Measurements from ENCODE around the gene CIRBP. TPM values are rescaled to one million over a fixed set of nuclear protein-coding genes. Genes with fewer than 3 reads are reported as not detected.

The CIRBP gene
- 265 and 266 TPM in 2 replicates for total RNA-seq

DNA sequence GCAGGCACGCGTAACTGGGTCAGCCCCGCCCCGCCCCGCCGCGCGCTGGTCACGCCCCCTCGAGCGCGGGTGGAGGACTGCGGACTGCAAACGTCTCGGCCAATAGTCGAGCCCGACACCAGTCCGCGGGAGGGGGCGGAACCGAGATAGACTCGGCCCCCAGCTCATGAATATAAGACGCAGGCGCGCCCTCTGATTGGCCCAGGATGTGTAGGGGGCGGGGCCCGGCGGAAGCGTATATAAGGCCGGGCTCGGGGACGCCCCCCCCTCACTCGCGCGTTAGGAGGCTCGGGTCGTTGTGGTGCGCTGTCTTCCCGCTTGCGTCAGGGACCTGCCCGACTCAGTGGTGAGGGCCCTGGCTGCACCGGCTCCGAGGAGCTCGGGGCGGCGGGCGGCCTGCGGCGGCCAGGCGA lies at the start of gene CIRBP:
CIRBP (plus strand) TSS at position 268 of the 413 bp plus-strand sequence. CDS start 1,602 bp downstream, outside the sequence.

DNA sequence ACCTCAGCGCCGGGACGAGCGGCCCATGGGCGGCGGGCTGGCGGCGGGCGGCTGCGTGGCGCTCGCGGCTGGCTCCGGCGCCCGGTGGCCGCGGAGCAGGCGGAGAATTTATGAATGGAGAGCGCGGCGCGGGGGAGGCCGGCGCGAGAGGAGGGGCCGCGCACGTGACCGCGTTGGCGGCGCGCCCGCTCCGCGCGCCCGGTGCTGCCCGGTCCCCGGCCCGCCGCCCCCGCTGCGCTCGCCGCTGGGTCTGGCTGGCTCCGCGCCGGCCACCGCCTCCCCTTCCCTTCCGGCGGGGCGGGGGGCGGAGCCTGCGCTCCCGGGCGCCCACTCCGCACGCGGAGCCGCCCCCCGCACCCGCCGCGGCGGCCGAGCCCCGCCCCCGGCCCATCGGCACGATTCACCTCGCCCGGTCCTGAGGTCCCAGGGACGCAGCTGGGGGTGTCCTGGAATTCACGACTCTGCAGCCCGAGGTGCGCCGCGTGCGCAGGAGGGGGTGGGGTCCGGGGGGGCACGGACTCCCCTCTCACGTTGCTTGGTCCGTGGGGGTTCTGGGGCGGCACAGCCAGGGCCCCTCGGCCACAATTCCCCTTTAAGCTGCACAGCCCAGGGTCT lies 31.3 kb upstream of the CIRBP start, which contains the start of gene CBARP:
CBARP (minus strand) TSS at position 252 of the 615 bp plus-strand sequence. CDS start 1,905 bp downstream, outside the sequence.

DNA sequence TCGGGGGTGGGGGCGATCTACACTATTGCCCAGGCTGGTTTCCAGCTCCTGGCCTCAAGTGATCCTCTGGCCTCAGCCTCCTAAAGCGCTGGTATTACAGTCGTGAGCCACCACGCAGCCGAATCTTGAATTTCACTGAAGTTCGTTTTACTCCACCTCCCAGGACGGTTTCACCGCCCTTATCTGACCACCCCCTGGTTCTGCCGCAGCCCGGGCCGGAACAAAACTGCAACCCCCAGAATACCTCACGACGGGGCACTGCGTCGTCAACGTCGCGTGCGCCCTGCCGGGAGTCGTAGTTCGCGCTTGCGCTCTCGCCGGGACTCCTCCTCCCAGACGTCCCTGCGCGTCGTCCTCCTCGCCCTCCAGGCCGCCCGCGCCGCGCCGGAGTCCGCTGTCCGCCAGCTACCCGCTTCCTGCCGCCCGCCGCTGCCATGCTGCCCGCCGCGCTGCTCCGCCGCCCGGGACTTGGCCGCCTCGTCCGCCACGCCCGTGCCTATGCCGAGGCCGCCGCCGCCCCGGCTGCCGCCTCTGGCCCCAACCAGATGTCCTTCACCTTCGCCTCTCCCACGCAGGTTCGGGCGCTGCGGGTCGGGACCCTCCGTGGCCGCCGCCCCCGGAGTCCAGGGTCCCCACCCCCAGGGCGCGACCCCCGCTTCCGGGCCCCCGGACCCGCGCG lies 27.6 kb upstream of the CIRBP start, which contains the start of gene ATP5F1D:
ATP5F1D (plus strand) TSS at position 335 of the 679 bp plus-strand sequence; CDS start at position 435, 100 bp downstream.

DNA sequence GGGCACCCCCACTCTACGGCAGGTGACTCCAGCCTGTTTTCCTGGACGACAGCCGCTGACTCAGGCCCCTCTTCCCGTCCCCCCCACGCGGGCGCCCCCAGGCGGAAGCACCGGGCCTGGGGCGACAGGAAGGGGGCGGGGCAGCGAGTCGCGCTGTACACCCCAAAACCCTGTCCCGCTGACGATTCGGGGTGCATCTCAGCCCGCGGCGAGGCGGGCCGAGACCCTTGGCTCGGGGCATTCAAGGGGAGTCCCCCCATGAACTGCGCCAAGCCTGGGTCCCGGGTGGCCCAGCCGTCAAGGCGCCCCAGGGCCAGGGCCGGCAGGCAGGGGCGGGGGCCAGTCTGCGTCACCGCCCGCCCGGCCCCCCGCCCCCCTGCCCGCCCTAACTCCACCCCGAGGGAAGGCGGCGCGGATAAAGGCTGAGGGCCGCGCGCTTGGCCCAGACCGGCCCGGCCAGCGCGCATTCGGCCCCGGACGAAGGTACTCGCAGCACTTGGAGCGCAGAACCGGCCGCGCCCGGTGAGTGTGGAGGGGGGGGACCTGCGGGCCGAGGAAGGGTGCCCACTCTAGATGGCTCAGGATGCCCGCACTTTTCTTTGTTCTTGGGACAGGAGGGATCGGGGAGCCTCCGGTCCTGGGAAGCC lies 20.9 kb upstream of the CIRBP start, which contains the start of gene MIDN:
MIDN (plus strand) TSS at position 445 of the 647 bp plus-strand sequence. CDS start 1,714 bp downstream, outside the sequence.

DNA sequence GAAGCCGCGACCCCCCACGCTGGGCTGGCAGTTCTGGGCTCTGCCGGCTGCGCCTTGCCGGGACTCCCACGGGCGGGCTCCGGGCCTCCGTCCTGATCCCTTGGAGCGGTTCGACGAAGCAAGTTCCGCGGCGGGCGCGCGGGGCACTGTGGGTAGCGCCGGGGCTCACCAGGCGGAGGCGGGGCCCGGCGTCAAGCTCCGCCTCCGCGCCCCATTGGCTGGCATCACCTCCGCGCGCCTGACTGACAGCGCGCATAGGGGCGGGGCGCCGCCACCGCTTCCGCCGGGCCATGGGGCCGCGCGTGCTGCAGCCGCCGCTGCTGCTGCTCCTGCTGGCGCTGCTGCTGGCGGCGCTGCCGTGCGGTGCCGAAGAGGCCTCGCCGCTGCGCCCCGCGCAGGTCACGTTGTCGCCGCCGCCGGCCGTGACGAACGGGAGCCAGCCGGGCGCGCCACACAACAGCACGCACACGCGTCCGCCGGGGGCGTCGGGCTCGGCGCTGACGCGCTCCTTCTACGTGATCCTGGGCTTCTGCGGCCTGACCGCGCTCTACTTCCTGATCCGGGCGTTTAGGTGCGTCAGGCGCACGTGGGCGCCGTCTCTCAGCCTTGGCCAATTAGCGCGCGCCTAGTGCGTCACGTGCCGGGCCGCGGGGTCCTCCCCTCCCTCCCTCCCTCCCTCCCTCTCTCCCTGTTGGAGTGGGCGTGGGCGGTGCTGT lies 6.3 kb downstream of the CIRBP start, which contains the start of gene FAM174C:
FAM174C (plus strand) TSS at position 271 of the 716 bp plus-strand sequence; CDS start at position 291, 20 bp downstream.

DNA sequence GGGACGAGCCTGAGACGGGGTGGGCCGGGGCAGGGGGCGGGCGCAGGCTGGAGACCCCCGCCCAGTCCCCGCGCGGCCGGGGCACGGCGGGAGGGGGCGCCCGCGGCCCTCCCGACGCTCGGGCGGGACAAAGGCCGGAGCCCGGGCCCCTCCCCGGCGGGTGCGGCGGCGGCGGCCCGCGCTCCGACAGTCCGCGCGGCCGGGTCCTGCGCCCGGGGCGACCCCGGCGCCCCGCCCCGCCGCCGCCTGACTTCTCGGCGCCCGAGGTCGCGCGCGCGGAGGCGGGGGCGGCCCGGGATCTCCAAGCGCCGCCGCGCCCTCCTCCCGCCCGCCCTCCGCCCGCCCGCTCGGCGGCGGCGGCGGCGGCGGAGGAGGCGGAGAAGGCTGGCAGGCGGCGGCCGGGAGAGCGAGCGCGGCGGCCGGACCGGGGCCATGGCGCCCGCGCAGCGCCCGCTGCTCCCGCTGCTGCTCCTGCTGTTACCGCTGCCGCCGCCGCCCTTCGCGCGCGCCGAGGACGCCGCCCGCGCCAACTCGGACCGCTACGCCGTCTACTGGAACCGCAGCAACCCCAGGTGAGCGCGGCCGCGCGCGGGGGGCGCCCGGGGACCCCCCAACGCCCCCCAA lies 16.7 kb downstream of the CIRBP start, which contains the start of gene EFNA2:
EFNA2 (plus strand) TSS at position 137 of the 624 bp plus-strand sequence; CDS start at position 433, 296 bp downstream.

Other genes starting within 250 kb of the CIRBP start
- gene TMEM259, start 248.2 kb upstream of the CIRBP start, total RNA-seq, result 158 and 167 TPM in 2 replicates
- not detected in 2 replicates for gene RNU6-2, start 247.8 kb upstream of the CIRBP start, total RNA-seq
- gene CNN2, start 242.7 kb upstream of the CIRBP start, total RNA-seq, result 279 and 398 TPM in 2 replicates
- 3.1 and 3.3 TPM in 2 replicates for gene ABCA7, start 229.2 kb upstream of the CIRBP start, total RNA-seq
- gene ARHGAP45, start 202.2 kb upstream of the CIRBP start, total RNA-seq, result 0.26 and 0.47 TPM in 2 replicates
- 132 and 219 TPM in 2 replicates for gene POLR2E, start 174.0 kb upstream of the CIRBP start, total RNA-seq
- gene GPX4, start 165.3 kb upstream of the CIRBP start, total RNA-seq, result 700 and 909 TPM in 2 replicates
- gene SBNO2, start 95.1 kb upstream of the CIRBP start, total RNA-seq, result 35.7 and 47.0 TPM in 2 replicates
- 51.6 and 71.1 TPM in 2 replicates for gene STK11, start 63.6 kb upstream of the CIRBP start, total RNA-seq
- gene CBARP, start 31.3 kb upstream of the CIRBP start, total RNA-seq, result 3.3 and 5.3 TPM in 2 replicates
- gene ATP5F1D, start 27.6 kb upstream of the CIRBP start, total RNA-seq, result 86.9 and 99.1 TPM in 2 replicates
- 30.0 and 35.2 TPM in 2 replicates for gene MIDN, start 20.7 kb upstream of the CIRBP start, total RNA-seq
- 68.3 and 69.5 TPM in 2 replicates for gene FAM174C, start 6.2 kb downstream of the CIRBP start, total RNA-seq
- not detected in 2 replicates for gene EFNA2, start 16.5 kb downstream of the CIRBP start, total RNA-seq
- 74.5 and 93.4 TPM in 2 replicates for gene NDUFS7, start 114.6 kb downstream of the CIRBP start, total RNA-seq
- 52.0 and 87.9 TPM in 2 replicates for gene GAMT, start 132.2 kb downstream of the CIRBP start, total RNA-seq
- 34.8 and 39.7 TPM in 2 replicates for gene DAZAP1, start 138.3 kb downstream of the CIRBP start, total RNA-seq
- 2,046 and 3,043 TPM in 2 replicates for gene RPS15, start 169.1 kb downstream of the CIRBP start, total RNA-seq
- gene APC2, start 180.8 kb downstream of the CIRBP start, total RNA-seq, result 0.12 and 0.26 TPM in 2 replicates
- gene C19orf25, start 209.9 kb downstream of the CIRBP start, total RNA-seq, result 33.8 and 60.8 TPM in 2 replicates
- 0.12 and 1.0 TPM in 2 replicates for gene PCSK4, start 221.0 kb downstream of the CIRBP start, total RNA-seq
- 6.1 and 12.4 TPM in 2 replicates for gene REEP6, start 221.8 kb downstream of the CIRBP start, total RNA-seq
- 8.8 and 14.8 TPM in 2 replicates for gene ADAMTSL5, start 243.7 kb downstream of the CIRBP start, total RNA-seq

All from pericardium fibroblast (primary cell).